GM19351 (cell line): ENCODE results near the gene PADI3.

Experiments used
- ATAC-seq: cut with Tn5 transposase; IDR thresholded peaks from one replicate; pipeline ENCODE4 v1.9.1; 2021; ENCODE audit warnings: mild to moderate bottlenecking, moderate library complexity; ENCODE audit not compliant: unreplicated experiment

Gene PADI3

GRCh38 chr1:17214876-17215544, 33.9 kb upstream of the PADI3 start:
- no peak for ATAC-seq

- no peak for ATAC-seq
Observed at GRCh38 chr1:17215545-17215890, 33.4 kb upstream of the PADI3 start.

GRCh38 chr1:17216078-17216477, 32.8 kb upstream of the PADI3 start:
- ATAC-seq: no peak

- ATAC-seq: no peak
Observed at GRCh38 chr1:17217607-17218006, 31.3 kb upstream of the PADI3 start.

GRCh38 chr1:17218939-17219338, 30.0 kb upstream of the PADI3 start:
- ATAC-seq: no peak

GRCh38 chr1:17220287-17220686, 28.6 kb upstream of the PADI3 start:
- no peak for ATAC-seq

GRCh38 chr1:17222557-17222956, 26.3 kb upstream of the PADI3 start:
- ATAC-seq: no peak

- ATAC-seq: no peak
Observed at GRCh38 chr1:17224434-17224833, 24.5 kb upstream of the PADI3 start.

GRCh38 chr1:17225140-17225539, 23.8 kb upstream of the PADI3 start:
- no peak for ATAC-seq

- no peak for ATAC-seq
Observed at GRCh38 chr1:17227358-17227915, 21.5 kb upstream of the PADI3 start.

- no peak for ATAC-seq
Observed at GRCh38 chr1:17228619-17229018, 20.3 kb upstream of the PADI3 start.

- ATAC-seq: no peak
Observed at GRCh38 chr1:17229379-17229778, 19.5 kb upstream of the PADI3 start.

- ATAC-seq: no peak
Observed at GRCh38 chr1:17230106-17230505, 18.8 kb upstream of the PADI3 start.

GRCh38 chr1:17230671-17231310, 18.1 kb upstream of the PADI3 start:
- ATAC-seq: no peak

- no peak for ATAC-seq
Observed at GRCh38 chr1:17232759-17233661, 15.9 kb upstream of the PADI3 start.

- ATAC-seq: no peak
Observed at GRCh38 chr1:17233675-17234320, 15.1 kb upstream of the PADI3 start.

GRCh38 chr1:17234405-17234804, 14.5 kb upstream of the PADI3 start:
- no peak for ATAC-seq

- no peak for ATAC-seq
Observed at GRCh38 chr1:17235135-17235885, 13.6 kb upstream of the PADI3 start.

GRCh38 chr1:17236779-17237560, 11.9 kb upstream of the PADI3 start:
- ATAC-seq: no peak

- no peak for ATAC-seq
Observed at GRCh38 chr1:17237561-17237903, 11.4 kb upstream of the PADI3 start.
